ENCODE measurements around the gene PRKRA. TPM values are rescaled to one million over a fixed set of nuclear protein-coding genes. Genes with fewer than 3 reads are reported as not detected.

Gene PRKRA
- total RNA-seq, 1 experiment from 2014 or later, result 59.4 TPM

GRCh38 chr2:178484245-178485041 is 33.5 kb upstream of the PRKRA start:
- BruUV-seq (replicated peaks), result no TSS peak
- Histone ChIP-seq H3K27ac (ENCODE audit: low read length) (no peak overlapping the region), H3K9me3 (ENCODE audit: control insufficient read depth, insufficient read depth, low read depth, low read length) (no peaks in the 10 kb centered on the region), H3K4me1 (ENCODE audit: control insufficient read depth, insufficient read depth, low read length) (peaks cover 16% of the 10 kb centered on the region), H3K4me3 (ENCODE audit: low read depth in 2 of 2, low read length in 2 of 2) (no peak overlapping the region), H3K27me3 (ENCODE audit: control insufficient read depth, insufficient read depth, low read length) (no peaks in the 10 kb centered on the region), H3K36me3 (ENCODE audit: control insufficient read depth, insufficient read depth, low read length) (no peaks in the 10 kb centered on the region; the same call in 1 of the 2 replicates)
- in situ Hi-C loops (cut with HindIII; ENCODE audit: low pct_unique_long_range_greater_than_20kb, low sequenced_read_pairs) (no loop called here), intact Hi-C loops (cut with micrococcal nuclease; ENCODE audit: unreplicated experiment) (no loop called here)
- TF ChIP-seq, protein P1, sequence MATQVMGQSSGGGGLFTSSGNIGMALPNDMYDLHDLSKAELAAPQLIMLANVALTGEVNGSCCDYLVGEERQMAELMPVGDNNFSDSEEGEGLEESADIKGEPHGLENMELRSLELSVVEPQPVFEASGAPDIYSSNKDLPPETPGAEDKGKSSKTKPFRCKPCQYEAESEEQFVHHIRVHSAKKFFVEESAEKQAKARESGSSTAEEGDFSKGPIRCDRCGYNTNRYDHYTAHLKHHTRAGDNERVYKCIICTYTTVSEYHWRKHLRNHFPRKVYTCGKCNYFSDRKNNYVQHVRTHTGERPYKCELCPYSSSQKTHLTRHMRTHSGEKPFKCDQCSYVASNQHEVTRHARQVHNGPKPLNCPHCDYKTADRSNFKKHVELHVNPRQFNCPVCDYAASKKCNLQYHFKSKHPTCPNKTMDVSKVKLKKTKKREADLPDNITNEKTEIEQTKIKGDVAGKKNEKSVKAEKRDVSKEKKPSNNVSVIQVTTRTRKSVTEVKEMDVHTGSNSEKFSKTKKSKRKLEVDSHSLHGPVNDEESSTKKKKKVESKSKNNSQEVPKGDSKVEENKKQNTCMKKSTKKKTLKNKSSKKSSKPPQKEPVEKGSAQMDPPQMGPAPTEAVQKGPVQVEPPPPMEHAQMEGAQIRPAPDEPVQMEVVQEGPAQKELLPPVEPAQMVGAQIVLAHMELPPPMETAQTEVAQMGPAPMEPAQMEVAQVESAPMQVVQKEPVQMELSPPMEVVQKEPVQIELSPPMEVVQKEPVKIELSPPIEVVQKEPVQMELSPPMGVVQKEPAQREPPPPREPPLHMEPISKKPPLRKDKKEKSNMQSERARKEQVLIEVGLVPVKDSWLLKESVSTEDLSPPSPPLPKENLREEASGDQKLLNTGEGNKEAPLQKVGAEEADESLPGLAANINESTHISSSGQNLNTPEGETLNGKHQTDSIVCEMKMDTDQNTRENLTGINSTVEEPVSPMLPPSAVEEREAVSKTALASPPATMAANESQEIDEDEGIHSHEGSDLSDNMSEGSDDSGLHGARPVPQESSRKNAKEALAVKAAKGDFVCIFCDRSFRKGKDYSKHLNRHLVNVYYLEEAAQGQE (IDR thresholded peaks at IDR 0.05; ENCODE audit: insufficient read depth in 1 of 2, low read depth in 2 of 2, low read length in 1 of 2), result no peak
- TF ChIP-seq SIN3A (IDR thresholded peaks at IDR 0.05; ENCODE audit: borderline replicate concordance, insufficient read depth, low read depth, low read length) (no peak), TCF7L2 (IDR thresholded peaks at IDR 0.05; ENCODE audit: low read depth, low read length) (no peak), POLR2AphosphoS5 (IDR thresholded peaks at IDR 0.05; ENCODE audit: low read depth, low read length) (no peak)
- TF ChIP-seq, protein P2, sequence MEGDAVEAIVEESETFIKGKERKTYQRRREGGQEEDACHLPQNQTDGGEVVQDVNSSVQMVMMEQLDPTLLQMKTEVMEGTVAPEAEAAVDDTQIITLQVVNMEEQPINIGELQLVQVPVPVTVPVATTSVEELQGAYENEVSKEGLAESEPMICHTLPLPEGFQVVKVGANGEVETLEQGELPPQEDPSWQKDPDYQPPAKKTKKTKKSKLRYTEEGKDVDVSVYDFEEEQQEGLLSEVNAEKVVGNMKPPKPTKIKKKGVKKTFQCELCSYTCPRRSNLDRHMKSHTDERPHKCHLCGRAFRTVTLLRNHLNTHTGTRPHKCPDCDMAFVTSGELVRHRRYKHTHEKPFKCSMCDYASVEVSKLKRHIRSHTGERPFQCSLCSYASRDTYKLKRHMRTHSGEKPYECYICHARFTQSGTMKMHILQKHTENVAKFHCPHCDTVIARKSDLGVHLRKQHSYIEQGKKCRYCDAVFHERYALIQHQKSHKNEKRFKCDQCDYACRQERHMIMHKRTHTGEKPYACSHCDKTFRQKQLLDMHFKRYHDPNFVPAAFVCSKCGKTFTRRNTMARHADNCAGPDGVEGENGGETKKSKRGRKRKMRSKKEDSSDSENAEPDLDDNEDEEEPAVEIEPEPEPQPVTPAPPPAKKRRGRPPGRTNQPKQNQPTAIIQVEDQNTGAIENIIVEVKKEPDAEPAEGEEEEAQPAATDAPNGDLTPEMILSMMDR (IDR thresholded peaks at IDR 0.05), result no peak
- CTCF ChIA-PET, result no interaction called here
- DNase-seq (ENCODE audit: low read depth, low spot score), result no peak
- POLR2A ChIA-PET, result no interaction called here
- ATAC-seq, result no peak

GRCh38 chr2:178482437-178482836 is 31.5 kb upstream of the PRKRA start:
- DNase-seq (ENCODE audit: low read depth, low spot score) (no peak), ATAC-seq (no peak)
- no TSS peak for BruUV-seq (replicated peaks)
- Histone ChIP-seq H3K4me1 (ENCODE audit: control insufficient read depth, insufficient read depth, low read length) (peaks cover 25% of the 10 kb centered on the region), H3K9me3 (ENCODE audit: control insufficient read depth, insufficient read depth, low read depth, low read length) (no peaks in the 10 kb centered on the region), H3K36me3 (ENCODE audit: control insufficient read depth, insufficient read depth, low read length) (no peaks in the 10 kb centered on the region; the same call in 1 of the 2 replicates), H3K4me3 (ENCODE audit: low read depth in 2 of 2, low read length in 2 of 2) (no peak overlapping the region), H3K27ac (ENCODE audit: low read length) (no peak overlapping the region), H3K27me3 (ENCODE audit: control insufficient read depth, insufficient read depth, low read length) (no peaks in the 10 kb centered on the region)
- TF ChIP-seq, protein P1 (IDR thresholded peaks at IDR 0.05; ENCODE audit: insufficient read depth in 1 of 2, low read depth in 2 of 2, low read length in 1 of 2), result no peak
- TF ChIP-seq SIN3A (IDR thresholded peaks at IDR 0.05; ENCODE audit: borderline replicate concordance, insufficient read depth, low read depth, low read length), result no peak
- POLR2A ChIA-PET, result interaction anchor here (0.6 to 0.7 kb wide), 2 partner anchors 25 to 206 kb away, joined by 3 to 6 read pairs; no protein-coding TSS in a partner anchor
- CTCF ChIA-PET, result interaction anchor here (0.7 kb wide), 2 partner anchors 22 to 54 kb away, joined by 3 to 7 read pairs; no protein-coding TSS in a partner anchor
- in situ Hi-C loops (cut with HindIII; ENCODE audit: low pct_unique_long_range_greater_than_20kb, low sequenced_read_pairs) (no loop called here), intact Hi-C loops (cut with micrococcal nuclease; ENCODE audit: unreplicated experiment) (no loop called here)

Measured in Panc1 (cell line).